Gastrocnemius medialis (tissue), 4 donors: ENCODE results near the gene PRICKLE4.

ENCODE experiments used
- POLR2A ChIP-seq, 2 donors: fragments of 450-650 bp; IDR thresholded peaks; one replicate each; pipeline ENCODE4 v1.6.1; 2017; ENCODE audit warnings: antibody characterized with exemption in 2 of 2, mild to moderate bottlenecking in 2 of 2, moderate library complexity in 2 of 2
- TF ChIP-seq, protein P1 (sequence below), 5 experiments: fragments of 450-650 bp in 3 of 5; fragments of 200-600 bp in 2 of 5; sonication (generic) in 2 of 5; IDR thresholded peaks in 4 of 5; conservative IDR thresholded peaks in 1 of 5; 1 replicate in 4 of 5; 2 replicates in 1 of 5; pipeline ENCODE4 v1.5.1; 2016 to 2019; ENCODE audit warnings: antibody characterized with exemption in 5 of 5, mild to moderate bottlenecking in 3 of 5, moderate library complexity in 3 of 5

- TF ChIP-seq, protein P1, sequence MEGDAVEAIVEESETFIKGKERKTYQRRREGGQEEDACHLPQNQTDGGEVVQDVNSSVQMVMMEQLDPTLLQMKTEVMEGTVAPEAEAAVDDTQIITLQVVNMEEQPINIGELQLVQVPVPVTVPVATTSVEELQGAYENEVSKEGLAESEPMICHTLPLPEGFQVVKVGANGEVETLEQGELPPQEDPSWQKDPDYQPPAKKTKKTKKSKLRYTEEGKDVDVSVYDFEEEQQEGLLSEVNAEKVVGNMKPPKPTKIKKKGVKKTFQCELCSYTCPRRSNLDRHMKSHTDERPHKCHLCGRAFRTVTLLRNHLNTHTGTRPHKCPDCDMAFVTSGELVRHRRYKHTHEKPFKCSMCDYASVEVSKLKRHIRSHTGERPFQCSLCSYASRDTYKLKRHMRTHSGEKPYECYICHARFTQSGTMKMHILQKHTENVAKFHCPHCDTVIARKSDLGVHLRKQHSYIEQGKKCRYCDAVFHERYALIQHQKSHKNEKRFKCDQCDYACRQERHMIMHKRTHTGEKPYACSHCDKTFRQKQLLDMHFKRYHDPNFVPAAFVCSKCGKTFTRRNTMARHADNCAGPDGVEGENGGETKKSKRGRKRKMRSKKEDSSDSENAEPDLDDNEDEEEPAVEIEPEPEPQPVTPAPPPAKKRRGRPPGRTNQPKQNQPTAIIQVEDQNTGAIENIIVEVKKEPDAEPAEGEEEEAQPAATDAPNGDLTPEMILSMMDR (IDR thresholded peaks at IDR 0.05 in 4 of 5, conservative IDR thresholded peaks at IDR 0.05 in 1 of 5): no peak
- no peak for TF ChIP-seq POLR2A (IDR thresholded peaks at IDR 0.05)
Observed at GRCh38 chr6:41755895-41756294, 24.7 kb upstream of the PRICKLE4 start.
